Esophagus squamous epithelium (tissue), 4 donors: ENCODE data around the gene TMEFF2.
"Not testable (repeated sequence)": the region's sequence is repeated elsewhere in the genome, so short reads cannot be mapped to it uniquely, and the experiment has no call there.

Experiments used
- POLR2A ChIP-seq, 4 donors: fragments of 450-650 bp; IDR thresholded peaks; one replicate each; pipeline ENCODE4 v1.6.1; 2017; ENCODE audit warnings: antibody characterized with exemption in 4 of 4, mild to moderate bottlenecking in 4 of 4, moderate library complexity in 3 of 4
- TF ChIP-seq, protein P1 (sequence below), 6 experiments: fragments of 450-650 bp in 4 of 6; fragments of 200-600 bp in 2 of 6; sonication (generic) in 2 of 6; IDR thresholded peaks; one replicate each; pipeline ENCODE4 v1.5.1; 2016 to 2019; ENCODE audit warnings: antibody characterized with exemption in 6 of 6, mild to moderate bottlenecking in 4 of 6, moderate library complexity in 4 of 6

GRCh38 chr2:192132604-192133003 lies 62.1 kb downstream of the TMEFF2 start:
- not testable (repeated sequence) for TF ChIP-seq POLR2A (IDR thresholded peaks at IDR 0.05)
- TF ChIP-seq, protein P1, sequence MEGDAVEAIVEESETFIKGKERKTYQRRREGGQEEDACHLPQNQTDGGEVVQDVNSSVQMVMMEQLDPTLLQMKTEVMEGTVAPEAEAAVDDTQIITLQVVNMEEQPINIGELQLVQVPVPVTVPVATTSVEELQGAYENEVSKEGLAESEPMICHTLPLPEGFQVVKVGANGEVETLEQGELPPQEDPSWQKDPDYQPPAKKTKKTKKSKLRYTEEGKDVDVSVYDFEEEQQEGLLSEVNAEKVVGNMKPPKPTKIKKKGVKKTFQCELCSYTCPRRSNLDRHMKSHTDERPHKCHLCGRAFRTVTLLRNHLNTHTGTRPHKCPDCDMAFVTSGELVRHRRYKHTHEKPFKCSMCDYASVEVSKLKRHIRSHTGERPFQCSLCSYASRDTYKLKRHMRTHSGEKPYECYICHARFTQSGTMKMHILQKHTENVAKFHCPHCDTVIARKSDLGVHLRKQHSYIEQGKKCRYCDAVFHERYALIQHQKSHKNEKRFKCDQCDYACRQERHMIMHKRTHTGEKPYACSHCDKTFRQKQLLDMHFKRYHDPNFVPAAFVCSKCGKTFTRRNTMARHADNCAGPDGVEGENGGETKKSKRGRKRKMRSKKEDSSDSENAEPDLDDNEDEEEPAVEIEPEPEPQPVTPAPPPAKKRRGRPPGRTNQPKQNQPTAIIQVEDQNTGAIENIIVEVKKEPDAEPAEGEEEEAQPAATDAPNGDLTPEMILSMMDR (IDR thresholded peaks at IDR 0.05): not testable (repeated sequence)
